K562 (cell line): Measurements from ENCODE around the gene ASIC3. TPM values are rescaled to one million over a fixed set of nuclear protein-coding genes. Genes with fewer than 3 reads are reported as not detected.
A peak's percentile ranks its signal among the peaks of the same experiment; 100 is the strongest.

ENCODE experiments used
- CHCHD3 ChIP-seq: fragments of 250-450 bp; sonication (Bioruptor Pico); IDR thresholded peaks from 2 replicates; pipeline ENCODE4 v2.1.2; 2022; ENCODE audit warnings: mild to moderate bottlenecking
- ETV5 ChIP-seq: sonication (generic); formaldehyde crosslinking; IDR thresholded peaks from 2 replicates; pipeline ENCODE4 v1.4.0; 2020; ENCODE audit warnings: low read depth, mild to moderate bottlenecking, missing genetic modification reagents
- GABPB1 ChIP-seq: sonication (generic); formaldehyde crosslinking; IDR thresholded peaks from 2 replicates; pipeline ENCODE4 v1.8.0; 2022; ENCODE audit warnings: mild to moderate bottlenecking, missing genetic modification reagents
- HDAC1 ChIP-seq, 2 experiments: fragments of 450-650 bp; IDR thresholded peaks; 2 replicates each; pipeline ENCODE4 v1.6.1; 2016 to 2017; ENCODE audit warnings: inconsistent platforms in 1 of 2, mild to moderate bottlenecking in 1 of 2, moderate library complexity in 1 of 2
- POLR2G ChIP-seq: fragments of 200-400 bp; formaldehyde crosslinking; IDR thresholded peaks from 2 replicates; pipeline ENCODE4 v1.6.1; 2017; ENCODE audit warnings: low read depth, mild to moderate bottlenecking, antibody characterized with exemption, low read length, moderate library complexity
- POLR3A ChIP-seq: IDR thresholded peaks from 2 replicates; pipeline ENCODE4 v1.6.1; 2011; ENCODE audit warnings: borderline replicate concordance, mild to moderate bottlenecking, moderate library complexity; ENCODE audit not compliant: insufficient read length, insufficient read depth; ENCODE audit errors: extremely low read depth
- SLC30A9 ChIP-seq: fragments of 250-450 bp; sonication (Bioruptor Pico); IDR thresholded peaks from 2 replicates; pipeline ENCODE4 v1.8.0; 2022; ENCODE audit warnings: mild to moderate bottlenecking, moderate library complexity
- TAF15 ChIP-seq: fragments of 200-400 bp; formaldehyde crosslinking; IDR thresholded peaks from 2 replicates; pipeline ENCODE4 v1.6.1; 2017; ENCODE audit warnings: mild to moderate bottlenecking, low read depth, low read length, moderate library complexity
- TBL1XR1 ChIP-seq, 2 experiments: IDR thresholded peaks; 2 replicates each; pipeline ENCODE4 v1.6.1; 2012; ENCODE audit warnings: improper control_type of control experiment in 2 of 2, low read length in 2 of 2, mild to moderate bottlenecking in 1 of 2
- ZFP36 ChIP-seq: fragments of 150-350 bp; IDR thresholded peaks from 2 replicates; pipeline ENCODE4 v1.6.1; 2018; ENCODE audit warnings: low read length, low read depth; ENCODE audit not compliant: partially characterized antibody
- ZKSCAN3 ChIP-seq: fragments of 250-450 bp; sonication (Bioruptor Pico); IDR thresholded peaks from 2 replicates; pipeline ENCODE4 v1.4.0; 2020
- ZNF184 ChIP-seq: sonication (generic); formaldehyde crosslinking; IDR thresholded peaks from 2 replicates; pipeline ENCODE4 v1.5.0; 2020; ENCODE audit warnings: missing genetic modification reagents
- ZNF311 ChIP-seq: fragments of 250-450 bp; sonication (Bioruptor Pico); IDR thresholded peaks from 2 replicates; pipeline ENCODE4 v1.4.0; 2020; ENCODE audit warnings: mild to moderate bottlenecking, moderate library complexity
- polyA plus RNA-seq, 8 experiments: library from polyadenylated mRNA; depleted of rRNA in 4 of 8; stranded (reverse) in 5 of 8; unstranded in 3 of 8; fragments of >200 nt; fragmentation: Nextera tagmentation in 2 of 8; fragmentation: Illumina TruSeq in 1 of 8; extraction: Ambion mirVana in 2 of 8; extraction: Trizol in 1 of 8; gene quantifications; 2 replicates each; pipeline versions ENCODE4 v1.2.1 to v1.2.3, GENCODE V29; 2011 to 2014; ENCODE audit warnings: inconsistent platforms in 1 of 8, missing spikeins in 1 of 8
- total RNA-seq, 7 experiments: library from RNA; depleted of rRNA in 6 of 7; stranded (reverse); fragments of >200 nt in 6 of 7; fragmentation: Illumina TruSeq in 2 of 7; extraction: Trizol in 2 of 7; gene quantifications; 2 replicates each; pipeline versions ENCODE4 v1.2.1 to v1.2.3, GENCODE V29; 2011 to 2021; ENCODE audit warnings: low replicate concordance in 1 of 7
- TF ChIP-seq, protein P1 (sequence below): IDR thresholded peaks from 2 replicates; pipeline ENCODE4 v1.6.1; 2011; ENCODE audit not compliant: insufficient read length; ENCODE audit errors: extremely low read depth
- TF ChIP-seq, protein P2 (sequence below), 2 experiments: fragments of 450-650 bp in 1 of 2; IDR thresholded peaks; 2 replicates each; pipeline ENCODE4 v1.6.1; 2011 to 2017; ENCODE audit warnings: low read depth in 2 of 2, antibody characterized with exemption in 1 of 2, borderline replicate concordance in 1 of 2, low read length in 1 of 2, mild to moderate bottlenecking in 1 of 2, mixed read lengths in 1 of 2; ENCODE audit not compliant: control insufficient read depth in 1 of 2

ASIC3 gene
- total and polyA plus RNA-seq, 9 of the 15 experiments (the other 6 are each of a cell fraction or from before 2014, with no cell fraction given): 0.11 to 5.0 (median 0.87) TPM

DNA sequence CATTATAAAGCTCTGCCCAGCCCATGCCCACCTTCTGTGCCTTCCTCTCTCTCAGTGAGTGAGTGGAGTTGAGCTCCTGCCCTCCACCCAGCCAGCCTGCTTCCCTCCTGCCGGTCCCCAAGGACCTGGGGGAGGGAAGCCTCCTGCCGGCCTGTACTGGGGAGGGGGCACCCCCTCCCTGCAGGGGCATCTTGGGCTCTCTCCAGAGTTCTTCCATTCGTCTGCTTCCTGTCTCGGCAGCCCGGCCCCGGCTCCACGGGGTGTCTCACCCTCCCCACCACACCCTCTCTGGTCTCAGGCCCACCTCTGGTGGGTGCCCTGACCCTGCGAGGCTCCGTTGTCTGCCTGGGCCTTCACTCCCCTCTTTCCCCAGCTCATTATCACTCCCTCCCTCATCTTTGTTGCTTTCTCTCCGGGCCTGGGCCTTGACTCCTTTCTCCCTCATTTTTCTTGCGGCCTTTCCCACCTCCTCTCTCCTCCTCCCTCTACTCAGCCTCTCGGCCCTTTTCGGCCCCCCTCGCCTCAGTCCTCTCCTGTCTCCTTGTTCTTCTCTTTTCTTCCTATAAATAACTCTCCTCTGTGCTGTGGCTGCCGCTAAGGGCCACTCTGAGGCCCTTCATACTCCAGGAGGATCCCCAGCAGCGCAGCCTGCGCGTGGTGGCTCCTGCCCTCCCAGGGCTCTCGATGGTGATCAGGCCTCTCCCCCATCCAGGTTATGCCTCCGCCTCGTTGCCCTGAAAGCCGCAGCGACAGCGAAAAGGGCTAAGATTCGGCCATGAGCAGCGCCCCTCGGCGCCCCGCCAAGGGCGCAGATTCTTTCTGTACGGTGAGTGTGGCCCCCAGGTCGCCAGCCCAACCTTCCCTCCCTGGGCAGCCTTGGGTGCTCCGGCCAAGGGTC is 13.1 kb downstream of the ASIC3 start (continued):
- TF ChIP-seq, protein P1, sequence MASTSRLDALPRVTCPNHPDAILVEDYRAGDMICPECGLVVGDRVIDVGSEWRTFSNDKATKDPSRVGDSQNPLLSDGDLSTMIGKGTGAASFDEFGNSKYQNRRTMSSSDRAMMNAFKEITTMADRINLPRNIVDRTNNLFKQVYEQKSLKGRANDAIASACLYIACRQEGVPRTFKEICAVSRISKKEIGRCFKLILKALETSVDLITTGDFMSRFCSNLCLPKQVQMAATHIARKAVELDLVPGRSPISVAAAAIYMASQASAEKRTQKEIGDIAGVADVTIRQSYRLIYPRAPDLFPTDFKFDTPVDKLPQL: no peak
- TF ChIP-seq POLR3A: no peak
- TF ChIP-seq HDAC1 (IDR thresholded peaks at IDR 0.05): peak in 1 of 2 experiments; percentile 61; a peak in 1 of 4 replicates
- TF ChIP-seq ZKSCAN3 (CRISPR knock-in tag): no peak
- TF ChIP-seq GABPB1 (CRISPR knock-in tag): 0 out of 2 replicates have a peak, but pooled peaks have one; percentile 12
- no peak for TF ChIP-seq ZFP36
- no peak for TF ChIP-seq TAF15
- no peak; a peak in 1 of 4 replicates for TF ChIP-seq TBL1XR1 (IDR thresholded peaks at IDR 0.05; ENCODE audit: low read length in 2 of 2)
- no peak for TF ChIP-seq ZNF184 (CRISPR knock-in tag)
- peak; percentile 43 for TF ChIP-seq POLR2G
- TF ChIP-seq, protein P2, sequence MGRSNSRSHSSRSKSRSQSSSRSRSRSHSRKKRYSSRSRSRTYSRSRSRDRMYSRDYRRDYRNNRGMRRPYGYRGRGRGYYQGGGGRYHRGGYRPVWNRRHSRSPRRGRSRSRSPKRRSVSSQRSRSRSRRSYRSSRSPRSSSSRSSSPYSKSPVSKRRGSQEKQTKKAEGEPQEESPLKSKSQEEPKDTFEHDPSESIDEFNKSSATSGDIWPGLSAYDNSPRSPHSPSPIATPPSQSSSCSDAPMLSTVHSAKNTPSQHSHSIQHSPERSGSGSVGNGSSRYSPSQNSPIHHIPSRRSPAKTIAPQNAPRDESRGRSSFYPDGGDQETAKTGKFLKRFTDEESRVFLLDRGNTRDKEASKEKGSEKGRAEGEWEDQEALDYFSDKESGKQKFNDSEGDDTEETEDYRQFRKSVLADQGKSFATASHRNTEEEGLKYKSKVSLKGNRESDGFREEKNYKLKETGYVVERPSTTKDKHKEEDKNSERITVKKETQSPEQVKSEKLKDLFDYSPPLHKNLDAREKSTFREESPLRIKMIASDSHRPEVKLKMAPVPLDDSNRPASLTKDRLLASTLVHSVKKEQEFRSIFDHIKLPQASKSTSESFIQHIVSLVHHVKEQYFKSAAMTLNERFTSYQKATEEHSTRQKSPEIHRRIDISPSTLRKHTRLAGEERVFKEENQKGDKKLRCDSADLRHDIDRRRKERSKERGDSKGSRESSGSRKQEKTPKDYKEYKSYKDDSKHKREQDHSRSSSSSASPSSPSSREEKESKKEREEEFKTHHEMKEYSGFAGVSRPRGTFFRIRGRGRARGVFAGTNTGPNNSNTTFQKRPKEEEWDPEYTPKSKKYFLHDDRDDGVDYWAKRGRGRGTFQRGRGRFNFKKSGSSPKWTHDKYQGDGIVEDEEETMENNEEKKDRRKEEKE (IDR thresholded peaks at IDR 0.05; ENCODE audit: borderline replicate concordance in 1 of 2, control insufficient read depth in 1 of 2, low read depth in 2 of 2, low read length in 1 of 2): no peak
- 0 out of 2 replicates have a peak, but pooled peaks have one; percentile 6 for TF ChIP-seq CHCHD3 (CRISPR knock-in tag)
- TF ChIP-seq SLC30A9 (CRISPR knock-in tag): no peak
- TF ChIP-seq ZNF311 (CRISPR knock-in tag): no peak
- no peak for TF ChIP-seq ETV5 (CRISPR knock-in tag)
